AG04450 (cell line): ENCODE data around the gene HOXD8. TPM values are rescaled to one million over a fixed set of nuclear protein-coding genes. Genes with fewer than 3 reads are reported as not detected.

Source experiments
- CTCF ChIA-PET: fragments of 300-600, 350-600 bp; formaldehyde crosslinking; extraction: SDS; loops from one replicate; lab custom pipeline; 2022; ENCODE audit warnings: antibody characterized with exemption, inconsistent platforms; lab: Charles Lee
- POLR2A ChIA-PET: fragments of 350-600 bp; formaldehyde crosslinking; extraction: SDS; loops from one replicate; lab custom pipeline; 2021; ENCODE audit warnings: antibody characterized with exemption, inconsistent platforms; lab: Yijun Ruan, JAX
- DNase-seq: peaks from one replicate; pipeline ENCODE4 v3.0.0-alpha.2; 2011; ENCODE audit warnings: low read depth, low spot score
- H3K27ac ChIP-seq: one replicate; pipeline ENCODE4 v1.5.1; 2012; ENCODE audit warnings: low read depth, low read length, control low read depth
- H3K27me3 ChIP-seq: one replicate; pipeline ENCODE4 v1.6.0; 2012; ENCODE audit warnings: low read length; ENCODE audit not compliant: control insufficient read depth, insufficient read depth
- H3K4me3 ChIP-seq: 2 replicates; pipeline ENCODE4 v1.5.1; 2011; ENCODE audit warnings: mild to moderate bottlenecking, low read depth, low read length, control low read depth
- H3K9me3 ChIP-seq: 2 replicates; pipeline ENCODE4 v1.5.1; 2012; ENCODE audit warnings: low read length; ENCODE audit not compliant: control insufficient read depth, insufficient read depth
- CTCF ChIP-seq: IDR thresholded peaks from 2 replicates; pipeline ENCODE4 v1.5.1; 2011; ENCODE audit warnings: low read depth, low read length, control low read depth, inconsistent platforms
- polyA plus RNA-seq: library from polyadenylated mRNA; depleted of rRNA; stranded (reverse); fragments of >200 nt; gene quantifications from 2 replicates; pipeline ENCODE4 v1.2.3, GENCODE V29; 2011

HOXD8 gene
- polyA plus RNA-seq, 1 experiment, result not detected

GRCh38 chr2:176103742-176104315 is 25.7 kb upstream of the HOXD8 start:
- H3K27me3 ChIP-seq, result peaks cover 88% of the 10 kb centered on the region
- no peak overlapping the region for H3K4me3 ChIP-seq
- peaks cover 15% of the 10 kb centered on the region; the same call in 1 of the 2 replicates for H3K9me3 ChIP-seq
- POLR2A ChIA-PET, result no interaction called here
- DNase-seq, result no peak
- no peak for TF ChIP-seq CTCF
- CTCF ChIA-PET, result interaction anchor here (0.7 to 1.5 kb wide), 4 partner anchors 15 to 578 kb away, joined by 3 to 6 read pairs (median 6); no protein-coding TSS in a partner anchor
- no peak overlapping the region for H3K27ac ChIP-seq

- Histone ChIP-seq H3K4me3 (no peak overlapping the region), H3K27ac (no peak overlapping the region), H3K27me3 (peaks cover 88% of the 10 kb centered on the region), H3K9me3 (peaks cover 15% of the 10 kb centered on the region; the same call in 1 of the 2 replicates)
- ChIA-PET POLR2A (no interaction called here), CTCF (interaction anchor here (0.6 to 0.7 kb wide), 2 partner anchors 491 to 853 kb away, joined by 3 to 5 read pairs; no protein-coding TSS in a partner anchor)
- TF ChIP-seq CTCF, result no peak
- DNase-seq, result no peak
These were observed 25.0 kb upstream of the HOXD8 start for GRCh38 chr2:176104316-176105077.

GRCh38 chr2:176105078-176105729 is 24.3 kb upstream of the HOXD8 start:
- peaks cover 11% of the 10 kb centered on the region; the same call in 1 of the 2 replicates for H3K9me3 ChIP-seq
- ChIA-PET POLR2A (no interaction called here), CTCF (no interaction called here)
- no peak overlapping the region for H3K27ac ChIP-seq
- DNase-seq, result no peak
- peaks cover 88% of the 10 kb centered on the region for H3K27me3 ChIP-seq
- H3K4me3 ChIP-seq, result no peak overlapping the region
- TF ChIP-seq CTCF, result no peak

GRCh38 chr2:176105730-176106580 is 23.6 kb upstream of the HOXD8 start:
- POLR2A ChIA-PET, result no interaction called here

More at GRCh38 chr2:176105730-176106580, 23.6 kb upstream of the HOXD8 start:
- no peak for DNase-seq
- CTCF ChIA-PET, result no interaction called here
- peaks cover 6% of the 10 kb centered on the region; the same call in 1 of the 2 replicates for H3K9me3 ChIP-seq
- H3K4me3 ChIP-seq, result no peak overlapping the region
- H3K27me3 ChIP-seq, result peaks cover 88% of the 10 kb centered on the region
- H3K27ac ChIP-seq, result no peak overlapping the region
- TF ChIP-seq CTCF, result no peak
